GM12872 (cell line): ENCODE results near the gene PPM1F.

ENCODE experiments used
- CTCF ChIP-seq: IDR thresholded peaks from 3 replicates; pipeline ENCODE4 v1.5.1; 2011; ENCODE audit warnings: low read depth, mild to moderate bottlenecking, low read length, moderate library complexity; ENCODE audit not compliant: insufficient read depth

PPM1F gene

GRCh38 chr22:21958360-21959273 lies 6.0 kb upstream of the PPM1F start:
- TF ChIP-seq CTCF, result no peak

- no peak for TF ChIP-seq CTCF
Measured at GRCh38 chr22:21951931-21952465, 650 bp downstream of the PPM1F start.

- TF ChIP-seq CTCF, result no peak
Measured at GRCh38 chr22:21951062-21951461, 1.6 kb downstream of the PPM1F start.

GRCh38 chr22:21949948-21950347 lies 2.7 kb downstream of the PPM1F start:
- TF ChIP-seq CTCF, result no peak

GRCh38 chr22:21949569-21949918 lies 3.1 kb downstream of the PPM1F start:
- no peak for TF ChIP-seq CTCF

GRCh38 chr22:21948824-21949568 lies 3.7 kb downstream of the PPM1F start:
- TF ChIP-seq CTCF, result no peak

GRCh38 chr22:21948390-21948789 lies 4.3 kb downstream of the PPM1F start:
- TF ChIP-seq CTCF, result no peak
